T-helper 1 cell treated with Interleukin-12 subunit alpha and Interleukin-12 subunit beta and Interleukin-4 antibody, amounts not matched to agents 30 μg/mL and 1 μg/mL, for 36 hours (primary cell): ENCODE measurements around the gene MAD1L1.

Experiments
- H3K27ac Mint-ChIP-seq: one replicate; pipeline ENCODE4 v1.8.0; 2021; ENCODE audit warnings: mild to moderate bottlenecking, mixed read lengths
- H3K27me3 Mint-ChIP-seq: one replicate; pipeline ENCODE4 v1.8.0; 2021; ENCODE audit warnings: low read depth, mixed read lengths
- H3K36me3 Mint-ChIP-seq: one replicate; pipeline ENCODE4 v1.8.0; 2021; ENCODE audit warnings: low read depth, mixed read lengths
- H3K4me1 Mint-ChIP-seq: one replicate; pipeline ENCODE4 v1.8.0; 2021; ENCODE audit warnings: low read depth, mixed read lengths
- H3K4me3 Mint-ChIP-seq: one replicate; pipeline ENCODE4 v1.8.0; 2021; ENCODE audit warnings: mild to moderate bottlenecking, moderate library complexity, mixed read lengths
- H3K9me3 Mint-ChIP-seq: one replicate; pipeline ENCODE4 v1.8.0; 2021; ENCODE audit warnings: mixed read lengths

Gene MAD1L1

DNA sequence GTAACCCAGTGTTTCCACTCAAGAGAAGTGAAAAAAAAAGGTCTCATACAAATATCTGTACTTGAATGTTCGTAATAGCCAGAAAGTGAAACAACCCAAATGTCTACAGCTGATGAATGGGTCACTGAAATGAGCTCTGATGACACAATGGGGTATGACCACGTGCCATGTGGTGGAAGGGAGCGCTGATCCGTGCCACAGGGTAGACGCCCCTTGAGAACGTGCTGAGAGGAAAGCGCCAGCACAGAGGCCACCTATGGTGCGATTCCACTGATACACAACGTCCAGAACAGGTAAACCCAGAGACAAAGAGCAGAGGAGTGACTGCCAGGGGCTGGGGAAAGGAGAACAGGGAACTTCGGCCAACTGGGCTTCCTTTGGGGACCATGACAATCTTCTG, 50.3 kb downstream of the MAD1L1 start:
- Mint-ChIP-seq H3K27me3 (no peaks in the 10 kb centered on the region), H3K36me3 (peaks cover 9% of the 10 kb centered on the region), H3K27ac (no peak overlapping the region), H3K4me3 (no peak overlapping the region), H3K4me1 (no peaks in the 10 kb centered on the region), H3K9me3 (no peaks in the 10 kb centered on the region)

DNA sequence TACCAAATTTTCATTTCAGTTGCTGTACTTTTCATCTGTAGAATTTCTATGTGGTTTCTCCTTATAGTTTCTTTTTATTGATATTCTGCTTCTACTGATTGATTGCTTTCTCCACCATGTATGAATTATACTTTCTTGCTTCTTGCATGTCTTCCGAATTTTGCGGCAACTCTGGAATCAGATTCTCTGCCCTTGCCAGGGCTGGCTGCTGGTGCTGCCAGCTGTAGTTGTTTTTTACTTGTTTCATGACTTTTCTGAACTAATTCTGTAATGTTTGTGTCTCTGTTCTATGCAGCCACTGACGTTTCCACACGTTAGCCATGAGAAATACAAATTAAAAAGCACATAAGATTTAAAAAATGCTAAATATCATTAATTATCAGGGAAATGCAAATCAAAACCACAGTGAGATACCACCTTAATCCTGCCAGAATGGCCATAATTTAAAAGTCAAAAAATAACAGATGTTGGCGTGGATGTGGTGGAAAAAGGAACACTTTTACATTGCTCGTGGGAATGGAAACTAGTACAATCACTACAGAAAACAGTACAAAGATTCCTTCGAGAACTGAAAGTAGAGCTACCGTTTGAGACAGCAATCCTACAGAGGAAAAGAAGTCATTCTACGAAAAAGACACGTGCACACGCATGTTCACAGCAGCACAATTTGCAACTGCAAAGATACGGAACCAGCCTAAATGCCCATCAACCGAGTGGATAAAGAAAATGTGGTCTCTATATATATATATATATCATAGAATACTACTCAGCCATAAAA, 51.5 kb downstream of the MAD1L1 start:
- H3K27ac Mint-ChIP-seq: no peak overlapping the region
- no peaks in the 10 kb centered on the region for H3K9me3 Mint-ChIP-seq
- H3K4me1 Mint-ChIP-seq: no peaks in the 10 kb centered on the region
- peaks cover 9% of the 10 kb centered on the region for H3K36me3 Mint-ChIP-seq
- no peak overlapping the region for H3K4me3 Mint-ChIP-seq
- H3K27me3 Mint-ChIP-seq: no peaks in the 10 kb centered on the region

DNA sequence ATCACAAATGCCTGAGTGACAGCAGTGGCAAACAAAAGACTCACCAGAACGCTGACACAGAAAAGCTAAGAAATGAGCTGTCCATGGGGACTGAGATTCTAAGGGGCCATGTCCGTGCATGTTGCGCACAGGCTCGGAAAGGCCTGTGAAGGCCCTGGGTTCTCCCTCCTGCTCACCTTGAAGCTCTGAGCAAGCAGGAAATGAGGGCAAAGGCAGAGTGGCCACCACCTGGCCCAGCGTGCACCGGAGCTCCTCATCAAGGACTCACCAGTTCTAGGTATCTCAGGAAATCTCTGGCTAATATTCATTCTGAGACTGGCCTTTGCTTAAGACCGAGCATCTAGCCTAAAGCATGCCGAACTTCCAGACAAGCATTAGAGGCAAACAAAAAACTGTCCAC, 52.7 kb downstream of the MAD1L1 start:
- Mint-ChIP-seq H3K4me1 (no peaks in the 10 kb centered on the region), H3K9me3 (no peaks in the 10 kb centered on the region), H3K36me3 (peaks cover 5% of the 10 kb centered on the region), H3K27me3 (no peaks in the 10 kb centered on the region), H3K27ac (no peak overlapping the region), H3K4me3 (no peak overlapping the region)

DNA sequence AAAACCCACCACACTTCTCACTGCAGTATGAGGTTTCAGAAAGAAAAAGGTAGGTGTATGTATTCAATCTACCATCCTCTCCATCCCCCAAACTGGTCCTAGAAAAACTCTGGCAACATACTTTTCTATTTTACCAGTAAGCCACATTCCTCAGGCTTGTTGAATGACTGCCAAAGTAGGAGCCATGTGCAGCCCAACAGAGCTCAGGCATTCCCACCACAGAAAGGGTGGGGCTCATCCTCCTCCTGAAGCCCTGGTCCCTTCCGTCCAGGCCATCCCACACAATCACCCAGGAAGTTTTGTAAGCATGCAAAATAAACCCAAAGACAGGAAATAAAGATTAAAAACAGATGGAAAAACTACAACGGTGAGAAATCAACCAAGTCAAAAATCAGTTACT, 57.2 kb downstream of the MAD1L1 start:
- H3K4me1 Mint-ChIP-seq: no peaks in the 10 kb centered on the region
- H3K27ac Mint-ChIP-seq: no peak overlapping the region
- H3K27me3 Mint-ChIP-seq: no peaks in the 10 kb centered on the region
- H3K4me3 Mint-ChIP-seq: no peak overlapping the region
- H3K9me3 Mint-ChIP-seq: no peaks in the 10 kb centered on the region
- no peaks in the 10 kb centered on the region for H3K36me3 Mint-ChIP-seq

DNA sequence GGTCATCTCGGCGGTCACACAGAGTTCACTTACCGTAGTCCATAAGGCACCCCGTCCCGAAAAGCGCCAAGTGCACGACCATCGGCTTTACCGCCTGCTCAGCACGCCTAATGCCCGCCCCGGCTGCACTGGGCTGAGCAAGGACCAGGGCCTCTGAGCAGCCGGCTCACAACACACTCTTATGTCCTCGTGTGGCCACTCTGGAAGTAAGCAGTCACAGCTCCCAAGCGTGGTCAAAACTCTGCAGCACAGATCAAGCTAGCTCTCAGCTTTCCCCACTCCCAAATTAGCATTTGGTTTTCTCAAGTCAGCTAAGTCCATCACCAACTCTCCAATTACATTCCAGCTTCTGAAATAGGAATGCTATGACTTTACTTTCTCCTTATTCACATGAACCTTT, 57.7 kb downstream of the MAD1L1 start:
- Mint-ChIP-seq H3K27me3 (no peaks in the 10 kb centered on the region), H3K27ac (no peak overlapping the region), H3K36me3 (no peaks in the 10 kb centered on the region), H3K4me1 (no peaks in the 10 kb centered on the region), H3K4me3 (no peak overlapping the region), H3K9me3 (no peaks in the 10 kb centered on the region)

DNA sequence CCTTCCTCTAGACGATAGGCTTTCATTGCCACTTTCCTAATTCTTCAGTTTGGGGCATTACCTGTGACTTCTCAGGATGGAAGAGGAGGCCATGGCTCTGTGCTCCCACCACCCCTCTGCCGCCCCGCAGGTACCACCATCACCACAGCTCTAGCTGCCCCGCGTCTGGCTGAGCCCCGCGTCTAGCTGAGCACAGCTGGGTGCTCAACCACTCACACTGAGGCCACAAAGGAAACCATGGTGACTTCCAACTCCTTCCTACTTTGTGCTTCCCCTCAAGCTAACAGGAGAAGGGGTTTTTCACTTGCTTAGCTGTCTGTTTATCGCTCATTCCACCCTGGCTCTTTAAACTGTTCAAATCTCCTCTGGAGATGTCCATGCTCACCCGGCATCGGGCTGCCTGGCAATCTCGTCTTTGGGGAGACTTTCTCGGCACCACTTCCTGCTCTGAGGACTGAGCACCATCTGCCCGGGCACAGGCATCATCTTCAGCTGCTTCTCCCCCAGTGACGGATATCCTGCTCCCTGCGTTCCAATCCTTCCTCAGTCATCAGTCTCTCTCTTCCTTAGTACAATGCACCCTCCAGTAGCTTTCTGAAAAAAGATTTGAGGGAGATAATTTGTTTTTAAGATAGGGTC, 59.4 kb downstream of the MAD1L1 start:
- no peaks in the 10 kb centered on the region for H3K36me3 Mint-ChIP-seq
- no peak overlapping the region for H3K27ac Mint-ChIP-seq

DNA sequence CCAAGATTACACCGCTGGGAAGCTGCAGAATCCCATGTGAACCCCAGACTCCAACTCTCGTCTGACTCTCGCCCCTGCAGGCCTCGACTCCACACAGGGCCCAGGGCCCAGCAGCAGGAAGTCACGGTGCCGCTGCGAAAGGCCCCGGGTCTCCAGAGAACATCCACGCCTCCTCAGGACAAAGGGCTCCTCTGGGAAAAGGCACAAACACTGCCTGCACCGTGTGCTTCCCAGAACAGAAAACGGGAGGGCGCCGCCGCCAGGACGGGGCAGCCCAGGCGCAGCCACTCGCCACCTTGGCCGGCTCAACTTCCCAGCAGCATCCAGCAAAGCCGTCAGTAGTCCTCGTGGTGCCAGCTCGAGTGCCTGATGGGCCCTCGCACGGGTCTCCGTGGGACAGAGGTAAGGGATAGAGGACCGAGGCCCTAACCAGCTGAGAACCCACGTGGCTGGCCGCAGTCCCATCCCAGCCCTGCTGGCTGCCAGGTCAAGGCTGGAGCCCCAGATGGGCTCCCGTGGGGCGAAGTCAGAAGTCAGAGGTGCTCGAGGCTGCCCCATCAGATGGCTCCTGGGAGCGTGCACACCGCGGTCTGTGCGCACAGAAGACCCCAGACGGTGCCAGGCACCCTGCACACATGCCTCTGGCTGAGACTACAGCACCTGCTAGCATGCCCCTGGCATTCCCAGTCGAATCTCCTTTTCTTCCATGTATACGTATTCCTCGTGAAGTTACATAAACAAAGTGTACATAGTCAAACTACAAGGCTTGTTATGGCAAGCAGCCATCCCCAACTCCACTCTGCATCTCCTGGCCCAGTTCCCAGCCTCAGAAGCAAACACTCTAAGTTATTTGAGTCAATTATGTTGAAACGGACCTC, 60.2 kb downstream of the MAD1L1 start:
- Mint-ChIP-seq H3K27ac (no peak overlapping the region), H3K4me1 (no peaks in the 10 kb centered on the region), H3K36me3 (no peaks in the 10 kb centered on the region), H3K4me3 (no peak overlapping the region), H3K9me3 (no peaks in the 10 kb centered on the region), H3K27me3 (no peaks in the 10 kb centered on the region)

More for the DNA sequence above, 59.4 kb downstream of the MAD1L1 start:
- Mint-ChIP-seq H3K9me3 (no peaks in the 10 kb centered on the region), H3K4me1 (no peaks in the 10 kb centered on the region), H3K4me3 (no peak overlapping the region), H3K27me3 (no peaks in the 10 kb centered on the region)

DNA sequence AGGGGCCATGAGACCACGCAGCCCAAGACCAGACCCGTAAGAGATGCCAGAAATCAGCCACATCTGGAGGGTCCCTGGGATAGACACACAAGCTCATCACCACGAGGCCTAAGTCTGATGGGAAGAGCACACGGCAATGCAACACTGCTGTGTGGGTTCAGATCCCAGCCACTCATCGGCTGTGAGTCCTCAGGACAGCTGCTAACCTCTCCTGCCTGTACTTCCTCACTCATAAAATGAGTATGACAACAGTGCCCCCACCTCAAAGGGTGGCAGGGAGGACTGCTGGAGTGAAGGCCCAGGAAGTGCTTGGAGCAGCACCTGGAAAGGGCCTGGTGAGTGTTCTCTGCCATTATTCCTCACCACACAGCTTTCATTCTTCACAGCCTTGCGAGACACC, 60.9 kb downstream of the MAD1L1 start:
- Mint-ChIP-seq H3K27me3 (no peaks in the 10 kb centered on the region), H3K36me3 (no peaks in the 10 kb centered on the region), H3K27ac (no peak overlapping the region), H3K4me1 (no peaks in the 10 kb centered on the region), H3K9me3 (no peaks in the 10 kb centered on the region), H3K4me3 (no peak overlapping the region)

DNA sequence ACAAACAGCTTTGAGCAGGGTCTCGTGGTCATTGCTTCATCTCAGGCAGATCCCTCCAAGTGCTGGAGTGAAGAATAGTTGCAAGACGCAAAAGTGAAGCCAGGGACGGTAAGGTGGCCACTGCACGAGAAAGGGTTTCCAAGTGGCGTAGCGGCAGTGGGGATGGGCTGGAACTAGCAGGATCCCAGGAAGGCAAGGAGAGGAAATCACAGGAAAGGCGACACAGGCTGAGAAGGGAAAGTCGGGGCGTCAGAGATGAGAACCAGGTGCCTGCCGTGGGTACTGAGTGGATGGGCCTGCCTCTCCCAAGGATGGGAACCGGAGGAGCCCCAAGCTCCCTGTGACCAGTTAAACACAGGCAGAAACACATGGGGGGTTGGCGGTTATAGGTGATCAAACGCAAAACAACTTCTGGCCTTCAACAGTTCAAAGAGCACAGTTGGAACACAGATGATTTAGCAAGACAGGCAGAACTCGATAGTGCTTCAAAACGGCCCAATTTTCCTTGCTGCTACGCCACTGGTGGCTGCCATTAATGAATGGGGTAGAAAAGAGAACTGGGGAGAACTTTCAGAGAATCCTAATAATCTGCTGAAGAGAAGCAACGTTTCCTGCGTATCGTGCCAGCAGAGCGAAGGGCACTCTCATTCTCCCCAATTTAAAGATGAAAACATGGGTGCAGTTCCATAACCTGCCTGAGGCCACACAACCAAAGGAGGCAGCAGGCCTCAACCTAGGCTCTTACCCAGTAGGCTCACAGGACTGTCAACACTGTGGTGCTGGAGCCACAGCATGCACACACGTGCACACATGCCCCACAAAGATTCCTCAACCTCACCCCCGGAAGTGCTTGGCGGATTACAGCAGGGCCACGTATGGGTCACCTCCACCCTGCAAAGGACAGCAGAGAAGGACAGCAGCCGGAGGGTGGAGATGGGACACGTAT, 61.9 kb downstream of the MAD1L1 start:
- H3K4me3 Mint-ChIP-seq: no peak overlapping the region
- no peaks in the 10 kb centered on the region for H3K36me3 Mint-ChIP-seq
- no peaks in the 10 kb centered on the region for H3K9me3 Mint-ChIP-seq

DNA sequence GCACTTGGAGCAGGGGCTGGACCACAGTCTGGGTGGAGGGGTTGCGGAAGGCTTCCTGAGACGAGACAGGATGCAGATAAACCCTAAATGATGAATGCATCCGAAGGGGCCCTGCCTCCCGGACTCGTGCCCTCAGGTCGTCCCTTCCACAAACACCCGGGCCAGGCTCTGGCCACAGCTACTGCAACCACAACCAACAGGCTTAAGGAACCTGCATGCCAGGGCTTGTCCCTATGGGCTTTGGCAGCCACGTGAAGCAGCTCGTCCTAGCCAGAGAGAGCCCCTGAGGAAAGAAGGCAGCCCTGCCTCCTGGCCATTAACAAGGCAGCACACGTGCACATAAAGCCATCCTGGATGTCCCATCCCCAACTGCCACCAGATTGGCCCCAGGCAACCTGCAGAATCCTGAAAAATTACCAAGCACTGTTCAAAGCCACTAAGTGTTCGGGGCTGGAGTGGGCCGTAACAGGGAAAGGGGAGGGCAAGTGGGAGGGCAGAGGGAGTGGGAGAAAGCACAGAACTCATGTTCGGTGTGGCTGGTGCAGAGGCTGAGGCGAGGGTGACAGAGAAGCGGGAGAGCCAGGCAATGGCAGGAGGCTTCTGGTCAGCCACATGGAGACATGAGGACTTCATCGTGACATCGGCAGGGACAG, 62.7 kb downstream of the MAD1L1 start:
- H3K4me1 Mint-ChIP-seq: no peaks in the 10 kb centered on the region
- H3K36me3 Mint-ChIP-seq: no peaks in the 10 kb centered on the region
- no peak overlapping the region for H3K27ac Mint-ChIP-seq
- no peak overlapping the region for H3K4me3 Mint-ChIP-seq
- no peaks in the 10 kb centered on the region for H3K9me3 Mint-ChIP-seq
- no peaks in the 10 kb centered on the region for H3K27me3 Mint-ChIP-seq

More for the DNA sequence above, 61.9 kb downstream of the MAD1L1 start:
- Mint-ChIP-seq H3K4me1 (no peaks in the 10 kb centered on the region), H3K27ac (no peak overlapping the region), H3K27me3 (no peaks in the 10 kb centered on the region)

DNA sequence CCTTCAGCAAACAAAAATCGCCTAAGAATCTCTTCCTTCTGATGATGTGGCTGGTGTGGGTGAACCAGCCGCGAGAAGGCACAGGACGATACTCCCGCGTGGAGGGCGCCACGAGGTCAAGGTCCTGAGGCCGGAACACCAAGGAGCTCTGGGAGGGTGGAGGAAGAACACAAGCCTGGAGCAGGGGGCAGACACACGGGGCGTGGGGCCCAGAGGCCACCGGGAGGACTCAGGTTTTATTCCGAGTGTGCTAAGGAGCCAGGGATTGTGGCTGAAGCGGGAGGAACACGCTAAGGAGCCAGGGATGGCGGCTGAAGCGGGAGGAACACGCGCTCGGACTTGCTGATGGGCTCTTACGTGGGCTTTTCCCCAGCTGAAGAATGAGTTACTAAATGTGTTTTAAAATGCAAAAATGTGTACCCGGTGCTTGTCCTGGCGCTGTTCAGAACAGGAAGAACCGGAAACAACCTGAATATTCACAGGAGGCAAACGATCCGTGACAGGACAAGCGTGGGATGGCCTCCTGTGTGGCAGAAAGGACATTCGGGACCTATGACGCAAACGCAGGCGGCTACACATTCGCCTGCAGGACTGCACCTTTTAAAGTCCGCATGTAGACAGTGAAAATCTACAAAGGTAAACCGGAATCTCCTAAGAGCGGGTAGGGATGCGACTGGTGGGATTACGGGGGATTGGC, 64.0 kb downstream of the MAD1L1 start:
- no peaks in the 10 kb centered on the region for H3K27me3 Mint-ChIP-seq
- no peak overlapping the region for H3K27ac Mint-ChIP-seq
- H3K9me3 Mint-ChIP-seq: no peaks in the 10 kb centered on the region
- no peaks in the 10 kb centered on the region for H3K4me1 Mint-ChIP-seq
- no peaks in the 10 kb centered on the region for H3K36me3 Mint-ChIP-seq
- H3K4me3 Mint-ChIP-seq: no peak overlapping the region

DNA sequence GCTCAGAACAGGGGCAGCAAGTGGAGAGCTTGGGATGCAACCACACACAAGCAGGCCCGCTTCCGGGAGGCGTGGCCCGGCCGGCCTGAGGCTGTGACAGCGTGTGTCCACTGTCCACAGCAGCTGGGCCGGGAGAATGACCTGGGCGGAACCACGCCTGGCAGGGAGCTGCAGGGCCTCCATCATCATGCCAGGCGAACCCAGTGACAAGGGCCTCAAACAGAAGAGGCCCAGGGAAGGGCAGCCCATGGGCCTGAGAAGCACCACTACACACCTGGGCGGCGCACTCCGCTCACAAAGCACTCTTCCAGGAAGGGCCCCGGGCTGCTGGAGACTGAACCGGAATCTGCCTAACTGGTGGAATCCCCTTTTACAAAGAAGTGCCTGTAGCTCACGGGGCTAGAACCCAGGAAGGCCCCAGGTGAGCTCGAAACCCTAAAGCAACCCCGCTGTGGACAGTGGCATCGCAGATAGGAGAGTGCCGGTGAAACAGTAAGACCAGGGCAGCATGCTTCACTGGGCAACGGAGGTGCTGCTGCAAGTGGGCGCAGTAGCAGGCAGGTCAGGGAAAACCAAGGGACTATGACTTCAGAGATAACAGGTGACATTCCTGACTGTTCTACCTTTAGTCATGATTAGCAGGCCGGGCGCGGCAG, 66.0 kb downstream of the MAD1L1 start:
- H3K4me1 Mint-ChIP-seq: no peaks in the 10 kb centered on the region
- H3K27ac Mint-ChIP-seq: no peak overlapping the region
- H3K27me3 Mint-ChIP-seq: no peaks in the 10 kb centered on the region
- no peaks in the 10 kb centered on the region for H3K9me3 Mint-ChIP-seq
- H3K36me3 Mint-ChIP-seq: no peaks in the 10 kb centered on the region
- H3K4me3 Mint-ChIP-seq: no peak overlapping the region
